Brain microvascular endothelial cell (primary cell): ENCODE measurements around the gene STAT5B.

Source experiments
- DNase-seq: peaks from one replicate; pipeline ENCODE4 v3.0.0-alpha.2; 2020
- H3K27ac ChIP-seq: fragments of 250-450 bp; sonication (Bioruptor Pico); 2 replicates; pipeline ENCODE4 v1.5.1; 2020; ENCODE audit warnings: mild to moderate bottlenecking, moderate library complexity
- H3K27me3 ChIP-seq: fragments of 250-450 bp; sonication (Bioruptor Pico); replicated peaks from 2 replicates; pipeline ENCODE4 v1.5.1; 2020; ENCODE audit warnings: mild to moderate bottlenecking
- H3K36me3 ChIP-seq: fragments of 250-450 bp; sonication (Bioruptor Pico); replicated peaks from 2 replicates; pipeline ENCODE4 v1.5.1; 2020; ENCODE audit warnings: mild to moderate bottlenecking
- H3K4me3 ChIP-seq: 2 replicates; pipeline ENCODE4 v1.5.1; 2011; ENCODE audit warnings: low read depth, mild to moderate bottlenecking, control low read depth, low read length, moderate library complexity
- in situ Hi-C: cut with HindIII; loops from 2 replicates; pipeline ENCODE4 v1.10.0; 2017; ENCODE audit warnings: low sequenced_read_pairs, low pct_ligation_motif_present
- TF ChIP-seq, protein P1 (sequence below): IDR thresholded peaks from 2 replicates; pipeline ENCODE4 v1.5.1; 2011; ENCODE audit warnings: low read depth, mild to moderate bottlenecking, moderate library complexity, low read length, control low read depth, inconsistent platforms; ENCODE audit errors: missing control alignments

The STAT5B gene

DNA sequence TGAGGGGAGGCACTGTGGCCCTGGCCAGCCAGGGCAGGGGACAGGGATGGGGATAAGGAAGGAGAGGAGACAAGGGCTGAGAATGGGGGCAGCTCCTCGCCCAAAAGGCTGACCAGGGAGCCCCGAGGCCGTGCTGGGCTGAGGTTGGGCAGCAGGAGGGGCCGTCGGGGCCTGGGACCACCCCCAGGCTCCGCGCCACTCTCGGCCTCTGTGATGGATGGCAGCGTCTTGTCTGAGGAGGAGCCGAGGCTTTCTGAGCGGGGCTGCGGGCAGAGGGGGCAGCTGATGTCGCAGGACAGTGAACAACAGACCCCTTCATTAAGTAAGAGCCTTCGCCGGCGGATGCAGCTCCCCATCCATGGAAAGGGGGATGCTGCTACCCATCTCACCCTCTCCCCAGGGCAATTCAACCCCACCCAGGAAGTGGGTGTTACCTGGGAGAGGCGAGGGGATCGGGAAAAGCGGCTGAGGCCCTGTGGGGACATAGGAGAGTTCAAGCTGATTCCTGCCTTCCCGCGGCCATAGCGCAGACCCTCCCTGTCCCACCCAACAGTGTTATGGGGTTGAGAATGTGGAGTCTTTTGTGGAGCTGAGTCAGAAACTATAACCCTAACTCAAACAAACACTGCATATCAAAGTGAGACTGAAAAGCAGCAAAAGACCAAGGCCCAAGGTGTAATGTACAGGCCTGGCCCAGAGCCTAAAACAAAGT lies 112.3 kb downstream of the STAT5B start:
- no peak for DNase-seq
- in situ Hi-C loops: no loop called here
- H3K27ac ChIP-seq: no peak overlapping the region
- no peak overlapping the region for H3K4me3 ChIP-seq
- no peaks in the 10 kb centered on the region for H3K27me3 ChIP-seq
- no peaks in the 10 kb centered on the region for H3K36me3 ChIP-seq
- TF ChIP-seq, protein P1, sequence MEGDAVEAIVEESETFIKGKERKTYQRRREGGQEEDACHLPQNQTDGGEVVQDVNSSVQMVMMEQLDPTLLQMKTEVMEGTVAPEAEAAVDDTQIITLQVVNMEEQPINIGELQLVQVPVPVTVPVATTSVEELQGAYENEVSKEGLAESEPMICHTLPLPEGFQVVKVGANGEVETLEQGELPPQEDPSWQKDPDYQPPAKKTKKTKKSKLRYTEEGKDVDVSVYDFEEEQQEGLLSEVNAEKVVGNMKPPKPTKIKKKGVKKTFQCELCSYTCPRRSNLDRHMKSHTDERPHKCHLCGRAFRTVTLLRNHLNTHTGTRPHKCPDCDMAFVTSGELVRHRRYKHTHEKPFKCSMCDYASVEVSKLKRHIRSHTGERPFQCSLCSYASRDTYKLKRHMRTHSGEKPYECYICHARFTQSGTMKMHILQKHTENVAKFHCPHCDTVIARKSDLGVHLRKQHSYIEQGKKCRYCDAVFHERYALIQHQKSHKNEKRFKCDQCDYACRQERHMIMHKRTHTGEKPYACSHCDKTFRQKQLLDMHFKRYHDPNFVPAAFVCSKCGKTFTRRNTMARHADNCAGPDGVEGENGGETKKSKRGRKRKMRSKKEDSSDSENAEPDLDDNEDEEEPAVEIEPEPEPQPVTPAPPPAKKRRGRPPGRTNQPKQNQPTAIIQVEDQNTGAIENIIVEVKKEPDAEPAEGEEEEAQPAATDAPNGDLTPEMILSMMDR: no peak

DNA sequence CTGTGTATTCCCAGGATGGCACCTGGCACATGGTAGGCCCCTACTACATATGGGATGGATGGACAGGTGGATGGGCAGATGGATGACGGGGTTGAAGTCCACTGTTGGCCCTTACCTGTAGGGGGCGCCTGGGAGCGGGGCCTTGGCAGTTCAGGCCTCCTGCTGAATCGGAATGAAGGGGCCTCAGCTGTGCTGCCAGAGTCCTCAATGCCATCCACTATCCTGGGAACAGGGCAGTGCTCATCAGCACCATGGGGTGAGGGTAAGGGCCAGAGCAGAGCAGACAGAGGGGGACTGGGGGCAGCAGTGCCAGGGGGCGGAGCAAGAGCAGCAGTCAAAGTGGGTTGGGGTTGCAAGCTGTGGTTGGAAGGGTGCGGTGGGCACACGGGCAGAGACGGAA lies 113.1 kb downstream of the STAT5B start:
- Histone ChIP-seq H3K4me3 (no peak overlapping the region), H3K27me3 (no peaks in the 10 kb centered on the region), H3K36me3 (no peaks in the 10 kb centered on the region), H3K27ac (no peak overlapping the region)
- DNase-seq: no peak
- in situ Hi-C loops: no loop called here
- TF ChIP-seq, protein P1: peak; percentile 66

GRCh38 chr17:42160531-42160910 lies 115.7 kb downstream of the STAT5B start:
- Histone ChIP-seq H3K36me3 (no peaks in the 10 kb centered on the region), H3K27ac (no peak overlapping the region), H3K4me3 (no peak overlapping the region), H3K27me3 (no peaks in the 10 kb centered on the region)
- in situ Hi-C loops: no loop called here
- no peak for DNase-seq
- TF ChIP-seq, protein P1: no peak

DNA sequence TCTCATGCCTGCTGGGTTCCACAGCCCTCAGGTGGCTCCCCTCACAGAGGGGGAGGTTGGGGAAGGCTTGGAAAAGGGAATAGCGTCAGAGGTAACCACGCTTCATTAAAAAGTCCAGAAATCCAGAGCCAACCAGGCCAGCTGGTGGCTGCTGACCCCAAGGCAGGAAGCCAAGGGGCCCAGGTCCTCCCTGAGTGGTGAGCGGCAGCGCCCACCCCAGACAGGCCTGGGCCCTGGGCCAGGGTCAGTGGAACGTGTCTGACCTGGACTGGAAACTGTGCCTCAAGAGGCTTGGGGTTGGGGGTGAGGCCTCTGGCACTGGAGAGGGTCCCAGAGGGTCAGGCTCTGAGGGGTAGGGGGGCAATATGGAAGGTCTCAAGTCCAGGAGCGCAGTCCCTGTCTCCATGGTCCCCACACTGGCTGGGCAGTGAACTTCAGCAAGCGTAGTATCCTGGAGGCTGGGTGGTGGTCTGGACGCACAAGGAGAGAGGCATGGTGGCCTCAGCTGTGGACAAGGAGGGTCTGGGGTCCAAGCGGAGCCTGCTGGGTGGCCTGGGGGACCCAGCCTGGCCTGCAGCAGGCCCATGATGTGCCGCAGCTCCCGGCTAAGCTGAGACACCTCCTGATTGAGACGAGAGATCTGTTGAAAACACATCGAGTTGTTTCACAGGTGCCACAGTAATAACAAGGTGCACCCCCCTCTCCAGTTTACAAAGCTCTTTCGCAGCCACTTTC lies 116.2 kb downstream of the STAT5B start:
- Histone ChIP-seq H3K4me3 (no peak overlapping the region), H3K27me3 (no peaks in the 10 kb centered on the region), H3K27ac (no peak overlapping the region), H3K36me3 (no peaks in the 10 kb centered on the region)
- TF ChIP-seq, protein P1: no peak
- no peak for DNase-seq
- in situ Hi-C loops: no loop called here

- in situ Hi-C loops: no loop called here
- H3K27ac ChIP-seq: no peak overlapping the region
- TF ChIP-seq, protein P1: no peak
Measured at GRCh38 chr17:42155614-42156045, 120.6 kb downstream of the STAT5B start.

More at GRCh38 chr17:42155614-42156045, 120.6 kb downstream of the STAT5B start:
- Histone ChIP-seq H3K27me3 (no peaks in the 10 kb centered on the region), H3K36me3 (no peaks in the 10 kb centered on the region), H3K4me3 (peak overlapping the region; percentile 60)
- DNase-seq: no peak
